ENCODE measurements around the gene IST1.

Gene IST1

DNA sequence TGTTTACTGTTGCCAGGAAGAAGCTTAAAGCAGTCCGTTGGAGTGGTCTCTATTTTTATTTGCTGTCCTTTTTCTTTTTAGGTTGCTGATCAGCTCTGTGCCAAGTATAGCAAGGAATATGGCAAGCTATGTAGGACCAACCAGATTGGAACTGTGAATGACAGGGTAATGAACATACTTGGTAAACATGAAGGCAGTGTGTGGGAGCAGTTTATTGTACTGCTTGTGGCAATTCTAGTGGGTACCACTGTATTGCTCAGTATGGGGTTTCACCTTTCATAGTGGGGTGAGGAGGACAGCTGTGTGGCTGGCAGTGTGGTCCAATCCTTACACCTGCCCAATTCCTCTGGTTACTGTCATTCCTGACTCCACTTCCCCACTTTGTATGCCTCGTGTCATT, 25.3 kb downstream of the IST1 start:
- TF ChIP-seq, protein P1, sequence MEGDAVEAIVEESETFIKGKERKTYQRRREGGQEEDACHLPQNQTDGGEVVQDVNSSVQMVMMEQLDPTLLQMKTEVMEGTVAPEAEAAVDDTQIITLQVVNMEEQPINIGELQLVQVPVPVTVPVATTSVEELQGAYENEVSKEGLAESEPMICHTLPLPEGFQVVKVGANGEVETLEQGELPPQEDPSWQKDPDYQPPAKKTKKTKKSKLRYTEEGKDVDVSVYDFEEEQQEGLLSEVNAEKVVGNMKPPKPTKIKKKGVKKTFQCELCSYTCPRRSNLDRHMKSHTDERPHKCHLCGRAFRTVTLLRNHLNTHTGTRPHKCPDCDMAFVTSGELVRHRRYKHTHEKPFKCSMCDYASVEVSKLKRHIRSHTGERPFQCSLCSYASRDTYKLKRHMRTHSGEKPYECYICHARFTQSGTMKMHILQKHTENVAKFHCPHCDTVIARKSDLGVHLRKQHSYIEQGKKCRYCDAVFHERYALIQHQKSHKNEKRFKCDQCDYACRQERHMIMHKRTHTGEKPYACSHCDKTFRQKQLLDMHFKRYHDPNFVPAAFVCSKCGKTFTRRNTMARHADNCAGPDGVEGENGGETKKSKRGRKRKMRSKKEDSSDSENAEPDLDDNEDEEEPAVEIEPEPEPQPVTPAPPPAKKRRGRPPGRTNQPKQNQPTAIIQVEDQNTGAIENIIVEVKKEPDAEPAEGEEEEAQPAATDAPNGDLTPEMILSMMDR (IDR thresholded peaks at IDR 0.05; ENCODE audit: control extremely low read depth, extremely low read depth, low read depth, missing control alignments), result no peak
- no peak for DNase-seq (ENCODE audit: extremely low spot score)
- POLR2A ChIA-PET, result no interaction called here
- CTCF ChIA-PET, result interaction anchor here (1.4 to 7.8 kb wide), 4 partner anchors 9 to 41 kb away, joined by 3 to 31 read pairs (median 8); partner anchors contain the start of gene ZNF821

DNA sequence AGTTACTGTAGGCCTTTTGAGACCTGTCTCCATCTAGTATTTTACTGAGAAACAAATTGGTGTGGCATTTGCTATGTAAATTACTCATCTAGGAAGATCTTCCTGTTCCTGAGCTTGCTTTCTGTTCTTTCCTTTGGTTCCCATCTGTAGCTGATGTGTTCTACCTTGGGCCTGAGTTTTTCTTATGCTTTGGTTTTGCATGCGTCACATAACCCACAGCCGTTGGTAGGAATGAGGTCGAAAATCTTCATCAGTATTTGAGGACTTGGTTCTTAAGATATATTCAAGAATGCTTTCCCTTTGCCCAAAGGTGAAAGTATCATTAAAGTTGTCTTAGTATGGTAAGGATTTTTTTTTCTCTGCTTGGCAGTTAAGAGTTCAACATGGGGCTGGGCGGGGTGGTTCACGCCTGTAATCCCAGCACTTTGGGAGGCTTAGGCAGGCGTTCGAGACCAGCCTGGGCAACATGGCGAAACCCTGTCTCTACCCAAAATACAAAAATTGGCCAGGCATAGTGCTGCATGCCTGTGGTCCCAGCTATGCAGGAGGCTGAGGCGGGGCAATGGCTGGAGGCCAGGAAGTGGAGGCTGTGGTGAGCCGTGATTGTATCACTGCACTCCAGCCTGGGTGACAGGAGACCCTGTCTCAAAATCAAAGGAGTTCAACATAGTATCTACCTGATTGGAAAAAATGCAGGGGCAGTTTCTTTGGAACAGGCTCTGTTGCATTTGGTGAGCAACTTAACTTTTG, 28.8 kb downstream of the IST1 start:
- CTCF ChIA-PET, result no interaction called here
- POLR2A ChIA-PET, result interaction anchor here (0.8 kb wide), 1 partner anchor 24 kb away, joined by 4 read pairs; no protein-coding TSS in a partner anchor
- no peak for DNase-seq (ENCODE audit: extremely low spot score)
- TF ChIP-seq, protein P1 (IDR thresholded peaks at IDR 0.05; ENCODE audit: control extremely low read depth, extremely low read depth, low read depth, missing control alignments), result no peak

DNA sequence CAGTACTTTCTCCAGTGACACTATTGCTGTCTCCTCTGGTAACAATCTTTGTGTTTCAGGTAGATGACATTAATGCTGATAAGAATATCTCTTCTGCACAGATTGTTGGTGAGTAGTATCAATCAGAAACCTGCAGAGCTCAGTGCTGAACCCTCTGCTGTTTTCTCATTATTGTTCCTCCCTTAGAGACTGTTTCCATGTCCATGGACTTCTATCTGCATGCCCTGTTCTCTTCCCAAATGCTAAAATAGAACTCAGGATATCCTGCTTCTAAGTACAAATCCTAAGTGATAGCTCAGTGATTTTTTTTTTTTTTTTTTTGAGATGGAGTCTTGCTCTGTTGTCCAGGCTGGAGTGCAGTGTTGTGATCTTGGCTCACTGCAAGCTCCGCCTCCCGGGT, 29.4 kb downstream of the IST1 start:
- no peak for DNase-seq (ENCODE audit: extremely low spot score)
- ChIA-PET POLR2A (interaction anchor here (0.6 to 0.7 kb wide), 3 partner anchors 17 to 201 kb away, joined by 3 read pairs; no protein-coding TSS in a partner anchor), CTCF (interaction anchor here (1.1 to 1.9 kb wide), 2 partner anchors 42 to 97 kb away, joined by 3 to 8 read pairs; partner anchors contain the start of gene ZNF821)
- TF ChIP-seq, protein P1 (IDR thresholded peaks at IDR 0.05; ENCODE audit: control extremely low read depth, extremely low read depth, low read depth, missing control alignments), result no peak

DNA sequence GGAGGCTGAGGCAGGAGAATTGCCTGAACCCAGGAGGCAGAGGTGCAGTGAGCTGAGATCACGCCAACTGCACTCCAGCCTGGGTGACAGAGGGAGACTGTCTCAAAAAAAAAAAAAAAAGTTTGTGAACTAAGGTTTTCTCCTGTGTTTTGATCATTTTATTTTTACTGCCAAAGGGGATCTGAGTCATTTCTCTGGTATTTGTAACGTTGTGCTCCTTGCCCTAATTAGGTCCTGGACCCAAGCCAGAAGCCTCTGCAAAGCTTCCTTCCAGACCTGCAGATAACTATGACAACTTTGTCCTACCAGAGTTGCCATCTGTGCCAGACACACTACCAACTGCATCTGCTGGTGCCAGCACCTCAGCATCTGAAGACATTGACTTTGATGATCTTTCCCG, 32.1 kb downstream of the IST1 start:
- POLR2A ChIA-PET, result interaction anchor here (0.6 to 0.7 kb wide), 2 partner anchors 28 to 146 kb away, joined by 4 read pairs; no protein-coding TSS in a partner anchor
- DNase-seq (ENCODE audit: extremely low spot score), result no peak
- CTCF ChIA-PET, result interaction anchor here (0.6 to 4.7 kb wide), 3 partner anchors 9 to 34 kb away, joined by 3 to 31 read pairs (median 10); no protein-coding TSS in a partner anchor
- TF ChIP-seq, protein P1 (IDR thresholded peaks at IDR 0.05; ENCODE audit: control extremely low read depth, extremely low read depth, low read depth, missing control alignments), result no peak

DNA sequence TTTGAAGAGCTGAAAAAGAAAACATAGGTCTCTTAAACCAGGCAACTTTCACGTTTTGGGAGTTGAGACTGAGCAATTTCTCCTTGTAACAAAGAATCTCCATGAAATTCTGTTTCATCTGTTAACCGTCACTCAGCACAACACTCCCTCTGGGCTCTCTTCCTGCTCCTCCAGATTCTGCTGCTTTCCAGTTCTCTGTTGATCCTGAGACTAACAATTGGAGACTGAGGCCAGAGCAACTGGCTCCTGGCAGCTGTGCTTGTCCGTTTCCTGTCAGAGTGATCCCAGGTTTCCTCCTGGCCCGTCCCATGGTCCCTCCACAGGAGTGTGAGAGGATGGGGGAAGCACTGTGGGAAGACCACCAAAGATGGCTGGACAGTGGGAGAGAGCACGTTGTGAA, 32.5 kb downstream of the IST1 start:
- no peak for DNase-seq (ENCODE audit: extremely low spot score)
- TF ChIP-seq, protein P1 (IDR thresholded peaks at IDR 0.05; ENCODE audit: control extremely low read depth, extremely low read depth, low read depth, missing control alignments), result no peak
- CTCF ChIA-PET, result interaction anchor here (3.5 to 4.7 kb wide), 2 partner anchors 9 to 33 kb away, joined by 10 to 31 read pairs; no protein-coding TSS in a partner anchor
- POLR2A ChIA-PET, result interaction anchor here (0.7 kb wide), 1 partner anchor 147 kb away, joined by 4 read pairs; no protein-coding TSS in a partner anchor

DNA sequence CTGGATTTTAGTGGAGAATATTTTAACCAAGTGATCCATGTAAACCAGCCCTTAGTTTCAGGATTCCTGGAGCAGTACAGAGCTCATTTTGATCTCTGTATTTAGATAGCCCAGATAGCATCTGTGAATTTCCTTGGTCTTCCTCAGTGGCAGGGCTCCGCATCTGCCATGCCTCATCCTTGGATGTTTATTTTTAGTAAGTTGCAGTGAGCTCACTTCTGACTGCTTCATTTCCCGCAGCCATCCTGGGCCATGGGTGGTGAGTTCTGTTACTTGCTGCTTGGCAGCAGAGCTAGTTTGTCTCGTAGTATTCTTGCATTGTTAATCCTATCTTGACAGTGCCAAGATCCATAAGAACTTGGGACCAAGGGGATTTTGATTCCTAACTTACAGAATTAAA, 33.7 kb downstream of the IST1 start:
- CTCF ChIA-PET, result interaction anchor here (1.5 to 4.7 kb wide), 4 partner anchors 10 to 46 kb away, joined by 7 to 31 read pairs (median 11); no protein-coding TSS in a partner anchor
- POLR2A ChIA-PET, result no interaction called here
- no peak for DNase-seq (ENCODE audit: extremely low spot score)

More for the DNA sequence above, 33.7 kb downstream of the IST1 start:
- TF ChIP-seq, protein P1 (IDR thresholded peaks at IDR 0.05; ENCODE audit: control extremely low read depth, extremely low read depth, low read depth, missing control alignments), result no peak

Measured in GM10248 (cell line).